ENCODE results near the gene SCOC.
"Not testable (repeated sequence)": the region's sequence is repeated elsewhere in the genome, so short reads cannot be mapped to it uniquely, and the experiment has no call there.

Gene SCOC

GRCh38 chr4:140406292-140406691 is 32.8 kb downstream of the SCOC start:
- no peak overlapping the region for H3K4me3 ChIP-seq (replicated peaks; ENCODE audit: low read depth, low read length)
- no peak for DNase-seq (ENCODE audit: extremely low read depth, low read depth)
- TF ChIP-seq CTCF (IDR thresholded peaks at IDR 0.05; ENCODE audit: low read depth, low read length, missing control alignments): no peak

DNA sequence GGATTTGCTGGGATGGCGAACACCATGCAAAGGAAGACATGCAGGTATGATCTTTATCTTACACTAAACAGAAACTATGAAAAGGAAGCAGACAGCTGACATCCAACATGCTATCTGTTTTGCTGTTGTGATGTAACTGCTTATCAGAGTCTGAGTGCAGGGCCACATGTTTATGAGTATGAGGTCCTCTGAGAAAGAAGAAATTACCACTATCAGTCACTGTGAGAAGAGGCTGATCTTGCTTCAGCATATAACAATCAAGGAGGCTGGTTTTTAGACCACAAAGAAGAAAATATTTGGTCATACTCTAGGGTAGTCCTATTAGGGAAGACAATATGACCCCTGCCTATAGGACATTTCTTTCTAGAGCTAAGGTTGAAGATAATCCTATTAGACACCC is 35.5 kb downstream of the SCOC start:
- no peak for DNase-seq (ENCODE audit: extremely low read depth, low read depth)
- TF ChIP-seq CTCF (IDR thresholded peaks at IDR 0.05; ENCODE audit: low read depth, low read length, missing control alignments): no peak
- H3K4me3 ChIP-seq (replicated peaks; ENCODE audit: low read depth, low read length): no peak overlapping the region

DNA sequence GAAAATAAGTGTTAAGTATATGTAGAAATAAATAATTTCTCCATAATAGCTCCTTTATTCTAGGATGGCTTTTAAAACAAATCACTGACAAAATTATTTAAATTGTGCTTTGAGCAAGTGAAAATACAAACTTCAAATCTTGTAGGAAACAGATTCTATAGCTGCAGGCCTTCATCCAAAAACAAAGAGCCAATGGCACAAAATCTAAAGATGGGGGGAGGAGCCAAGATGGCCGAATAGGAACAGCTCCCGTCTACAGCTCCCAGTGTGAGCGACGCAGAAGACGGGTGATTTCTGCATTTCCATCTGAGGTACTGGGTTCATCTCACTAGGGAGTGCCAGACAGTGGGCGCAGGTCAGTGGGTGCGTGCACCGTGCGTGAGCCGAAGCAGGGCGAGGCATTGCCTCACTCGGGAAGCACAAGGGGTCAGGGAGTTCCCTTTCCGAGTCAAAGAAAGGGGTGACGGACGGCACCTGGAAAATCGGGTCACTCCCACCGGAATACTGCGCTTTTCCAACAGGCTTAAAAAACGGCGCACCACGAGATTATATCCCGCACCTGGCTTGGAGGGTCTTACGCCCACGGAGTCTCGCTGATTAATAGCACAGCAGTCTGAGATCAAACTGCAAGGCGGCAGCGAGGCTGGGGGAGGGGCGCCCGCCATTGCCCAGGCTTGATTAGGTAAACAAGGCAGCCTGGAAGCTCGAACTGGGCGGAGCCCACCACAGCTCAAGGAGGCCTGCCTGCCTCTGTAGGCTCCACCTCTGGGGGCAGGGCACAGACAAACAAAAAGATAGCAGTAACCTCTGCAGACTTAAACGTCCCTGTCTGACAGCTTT is 39.9 kb downstream of the SCOC start:
- DNase-seq (ENCODE audit: extremely low read depth, low read depth); H3K4me3 ChIP-seq (replicated peaks; ENCODE audit: low read depth, low read length): not testable (repeated sequence)

- TF ChIP-seq CTCF (IDR thresholded peaks at IDR 0.05; ENCODE audit: low read depth, low read length, missing control alignments): no peak
- no peak for DNase-seq (ENCODE audit: extremely low read depth, low read depth)
- no peak overlapping the region for H3K4me3 ChIP-seq (replicated peaks; ENCODE audit: low read depth, low read length)
Observed at GRCh38 chr4:140423106-140423505, 49.7 kb downstream of the SCOC start.

DNA sequence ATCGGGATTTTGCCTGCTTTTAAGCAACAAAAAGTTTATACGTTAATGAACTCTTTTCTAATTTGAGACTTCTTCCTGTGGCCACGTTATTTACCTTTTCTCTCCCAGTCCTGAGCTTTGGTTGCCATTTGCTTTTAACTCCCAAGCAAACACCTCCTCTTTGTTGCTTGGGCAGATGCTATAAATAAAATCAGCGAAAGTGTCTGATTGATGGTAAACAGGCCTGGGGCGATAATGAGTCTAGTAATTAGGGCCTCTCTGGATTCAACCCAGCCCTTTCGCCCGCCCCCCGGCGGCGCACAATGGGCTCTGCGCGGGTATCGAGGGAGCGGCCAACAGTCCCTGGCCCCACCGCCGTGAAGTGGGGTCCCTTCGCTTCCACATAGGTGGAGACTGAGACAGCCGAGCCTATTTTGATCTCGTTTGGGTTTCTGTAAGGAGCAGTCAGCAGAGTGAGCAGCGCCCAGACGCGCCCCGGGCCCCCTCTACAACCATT is 53.2 kb downstream of the SCOC start:
- DNase-seq (ENCODE audit: extremely low read depth, low read depth): no peak
- H3K4me3 ChIP-seq (replicated peaks; ENCODE audit: low read depth, low read length): peak overlapping the region; percentile 46
- no peak for TF ChIP-seq CTCF (IDR thresholded peaks at IDR 0.05; ENCODE audit: low read depth, low read length, missing control alignments)

DNA sequence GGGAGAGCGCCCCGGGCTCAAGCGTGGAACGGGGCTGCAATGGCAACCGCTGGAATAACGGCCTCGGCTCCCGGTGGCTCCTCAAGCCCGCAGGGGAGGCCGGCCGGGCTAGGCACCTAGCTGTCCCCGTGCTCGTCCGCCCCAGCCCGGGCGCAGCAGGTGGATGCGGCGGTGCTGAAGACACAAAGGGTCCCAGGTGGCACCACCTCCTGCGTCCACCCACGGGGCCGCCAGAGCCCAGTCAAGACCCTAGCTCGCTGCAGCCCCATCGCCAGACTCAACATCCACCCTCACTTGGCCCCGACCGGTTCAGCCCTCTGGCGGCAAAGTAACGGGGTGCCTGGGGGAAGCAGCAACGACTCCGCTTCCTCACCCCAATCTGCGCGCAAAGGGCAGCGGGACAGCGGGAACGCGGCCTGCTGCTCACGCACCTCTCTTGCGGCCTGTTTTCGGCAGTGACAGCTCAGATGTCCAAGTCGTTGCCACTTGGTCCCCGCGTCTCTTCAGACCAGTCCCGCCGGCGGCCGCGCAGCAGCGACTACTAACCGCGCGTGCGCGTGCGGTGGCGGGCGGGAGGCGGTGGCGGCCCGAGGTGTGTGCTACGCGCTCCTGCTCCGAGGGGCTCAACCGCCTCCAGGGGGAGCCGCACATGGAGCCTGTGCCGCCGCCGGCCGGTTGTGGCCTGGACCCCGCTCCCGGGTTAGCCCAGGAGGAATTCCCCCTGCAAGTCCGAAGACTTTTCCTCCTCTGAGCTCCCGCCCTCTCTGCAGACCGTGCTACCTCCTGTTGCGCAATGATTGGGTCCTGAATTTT is 53.9 kb downstream of the SCOC start, which contains the start of gene CLGN:
Gene CLGN (minus strand): TSS at position 543 of the 813 bp plus-strand sequence. CDS start 14,570 bp downstream, outside the sequence.
- peak; percentile 51 for TF ChIP-seq CTCF (IDR thresholded peaks at IDR 0.05; ENCODE audit: low read depth, low read length, missing control alignments)
- no peak for DNase-seq (ENCODE audit: extremely low read depth, low read depth)
- H3K4me3 ChIP-seq (replicated peaks; ENCODE audit: low read depth, low read length): peak within 1 kb of the TSS; percentile 46

- no peak for TF ChIP-seq CTCF (IDR thresholded peaks at IDR 0.05; ENCODE audit: low read depth, low read length, missing control alignments)
- no peak for DNase-seq (ENCODE audit: extremely low read depth, low read depth)
- H3K4me3 ChIP-seq (replicated peaks; ENCODE audit: low read depth, low read length): peak overlapping the region; percentile 46
Observed at GRCh38 chr4:140427919-140428471, 54.5 kb downstream of the SCOC start.

All from HFF-Myc (cell line).